ENCODE results near the gene MYO5B.

- TF ChIP-seq CTCF (IDR thresholded peaks at IDR 0.05) (no peak), BHLHE40 (IDR thresholded peaks at IDR 0.05; ENCODE audit: low read depth, low read length) (no peak), PHF8 (IDR thresholded peaks at IDR 0.05; ENCODE audit: borderline replicate concordance, low read depth) (no peak), JUN (IDR thresholded peaks at IDR 0.05) (no peak), ZC3H11A (IDR thresholded peaks at IDR 0.05) (no peak), ZSCAN20 (CRISPR knock-in tag; IDR thresholded peaks at IDR 0.05) (no peak), HDAC2 (IDR thresholded peaks at IDR 0.05) (no peak), MAFK (IDR thresholded peaks at IDR 0.05; ENCODE audit: partially characterized antibody) (no peak), POLR2A (IDR thresholded peaks at IDR 0.05; ENCODE audit: low read length) (no peak), RAD21 (conservative IDR thresholded peaks at IDR 0.05 in 1 of 2, IDR thresholded peaks at IDR 0.05 in 1 of 2) (no peak), EP300 (IDR thresholded peaks at IDR 0.05) (no peak), USF2 (IDR thresholded peaks at IDR 0.05) (no peak), NPAS2 (CRISPR knock-in tag; IDR thresholded peaks at IDR 0.05; ENCODE audit: borderline replicate concordance) (no peak), EHMT2 (IDR thresholded peaks at IDR 0.05; ENCODE audit: low read depth) (no peak)
Measured at GRCh38 chr18:50089702-50090101, 105.2 kb downstream of the MYO5B start.

Measured in A549 (cell line).